ENCODE measurements around the gene GAPDH.

DNA sequence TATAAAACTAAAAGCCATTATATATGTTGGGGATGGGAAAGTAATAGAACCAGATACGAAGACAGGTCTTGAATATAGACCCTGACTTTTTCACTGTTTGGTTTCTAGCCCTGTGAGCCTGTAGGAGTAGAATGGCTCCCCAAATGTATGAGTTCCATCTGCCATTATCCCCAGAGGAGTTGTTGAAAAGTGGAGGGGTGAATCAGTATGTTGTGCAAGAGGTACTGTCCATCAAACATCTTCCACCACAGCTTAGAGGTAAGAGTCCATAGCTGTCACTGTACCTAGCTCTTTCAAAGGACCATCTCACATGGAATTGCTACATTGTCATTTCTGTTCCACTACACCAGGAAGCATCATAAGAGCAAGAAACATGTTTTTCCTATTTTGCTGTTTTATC lies 39.3 kb upstream of the GAPDH start:
- TF ChIP-seq, protein P1, sequence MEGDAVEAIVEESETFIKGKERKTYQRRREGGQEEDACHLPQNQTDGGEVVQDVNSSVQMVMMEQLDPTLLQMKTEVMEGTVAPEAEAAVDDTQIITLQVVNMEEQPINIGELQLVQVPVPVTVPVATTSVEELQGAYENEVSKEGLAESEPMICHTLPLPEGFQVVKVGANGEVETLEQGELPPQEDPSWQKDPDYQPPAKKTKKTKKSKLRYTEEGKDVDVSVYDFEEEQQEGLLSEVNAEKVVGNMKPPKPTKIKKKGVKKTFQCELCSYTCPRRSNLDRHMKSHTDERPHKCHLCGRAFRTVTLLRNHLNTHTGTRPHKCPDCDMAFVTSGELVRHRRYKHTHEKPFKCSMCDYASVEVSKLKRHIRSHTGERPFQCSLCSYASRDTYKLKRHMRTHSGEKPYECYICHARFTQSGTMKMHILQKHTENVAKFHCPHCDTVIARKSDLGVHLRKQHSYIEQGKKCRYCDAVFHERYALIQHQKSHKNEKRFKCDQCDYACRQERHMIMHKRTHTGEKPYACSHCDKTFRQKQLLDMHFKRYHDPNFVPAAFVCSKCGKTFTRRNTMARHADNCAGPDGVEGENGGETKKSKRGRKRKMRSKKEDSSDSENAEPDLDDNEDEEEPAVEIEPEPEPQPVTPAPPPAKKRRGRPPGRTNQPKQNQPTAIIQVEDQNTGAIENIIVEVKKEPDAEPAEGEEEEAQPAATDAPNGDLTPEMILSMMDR (IDR thresholded peaks at IDR 0.05), result no peak
- TF ChIP-seq ZNF416 (CRISPR knock-in tag; IDR thresholded peaks at IDR 0.05) (no peak), ZNF263 (CRISPR knock-in tag; IDR thresholded peaks at IDR 0.05; ENCODE audit: low read depth) (no peak), NFYB (CRISPR knock-in tag; conservative IDR thresholded peaks at IDR 0.05; ENCODE audit: low read depth) (no peak), NR2C2 (CRISPR knock-in tag; IDR thresholded peaks at IDR 0.05) (no peak), ETV6 (CRISPR knock-in tag; IDR thresholded peaks at IDR 0.05) (no peak)
- TF ChIP-seq, protein P2, sequence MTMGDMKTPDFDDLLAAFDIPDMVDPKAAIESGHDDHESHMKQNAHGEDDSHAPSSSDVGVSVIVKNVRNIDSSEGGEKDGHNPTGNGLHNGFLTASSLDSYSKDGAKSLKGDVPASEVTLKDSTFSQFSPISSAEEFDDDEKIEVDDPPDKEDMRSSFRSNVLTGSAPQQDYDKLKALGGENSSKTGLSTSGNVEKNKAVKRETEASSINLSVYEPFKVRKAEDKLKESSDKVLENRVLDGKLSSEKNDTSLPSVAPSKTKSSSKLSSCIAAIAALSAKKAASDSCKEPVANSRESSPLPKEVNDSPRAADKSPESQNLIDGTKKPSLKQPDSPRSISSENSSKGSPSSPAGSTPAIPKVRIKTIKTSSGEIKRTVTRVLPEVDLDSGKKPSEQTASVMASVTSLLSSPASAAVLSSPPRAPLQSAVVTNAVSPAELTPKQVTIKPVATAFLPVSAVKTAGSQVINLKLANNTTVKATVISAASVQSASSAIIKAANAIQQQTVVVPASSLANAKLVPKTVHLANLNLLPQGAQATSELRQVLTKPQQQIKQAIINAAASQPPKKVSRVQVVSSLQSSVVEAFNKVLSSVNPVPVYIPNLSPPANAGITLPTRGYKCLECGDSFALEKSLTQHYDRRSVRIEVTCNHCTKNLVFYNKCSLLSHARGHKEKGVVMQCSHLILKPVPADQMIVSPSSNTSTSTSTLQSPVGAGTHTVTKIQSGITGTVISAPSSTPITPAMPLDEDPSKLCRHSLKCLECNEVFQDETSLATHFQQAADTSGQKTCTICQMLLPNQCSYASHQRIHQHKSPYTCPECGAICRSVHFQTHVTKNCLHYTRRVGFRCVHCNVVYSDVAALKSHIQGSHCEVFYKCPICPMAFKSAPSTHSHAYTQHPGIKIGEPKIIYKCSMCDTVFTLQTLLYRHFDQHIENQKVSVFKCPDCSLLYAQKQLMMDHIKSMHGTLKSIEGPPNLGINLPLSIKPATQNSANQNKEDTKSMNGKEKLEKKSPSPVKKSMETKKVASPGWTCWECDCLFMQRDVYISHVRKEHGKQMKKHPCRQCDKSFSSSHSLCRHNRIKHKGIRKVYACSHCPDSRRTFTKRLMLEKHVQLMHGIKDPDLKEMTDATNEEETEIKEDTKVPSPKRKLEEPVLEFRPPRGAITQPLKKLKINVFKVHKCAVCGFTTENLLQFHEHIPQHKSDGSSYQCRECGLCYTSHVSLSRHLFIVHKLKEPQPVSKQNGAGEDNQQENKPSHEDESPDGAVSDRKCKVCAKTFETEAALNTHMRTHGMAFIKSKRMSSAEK (CRISPR knock-in tag; IDR thresholded peaks at IDR 0.05; ENCODE audit: borderline replicate concordance), result no peak
- TF ChIP-seq, protein P3, sequence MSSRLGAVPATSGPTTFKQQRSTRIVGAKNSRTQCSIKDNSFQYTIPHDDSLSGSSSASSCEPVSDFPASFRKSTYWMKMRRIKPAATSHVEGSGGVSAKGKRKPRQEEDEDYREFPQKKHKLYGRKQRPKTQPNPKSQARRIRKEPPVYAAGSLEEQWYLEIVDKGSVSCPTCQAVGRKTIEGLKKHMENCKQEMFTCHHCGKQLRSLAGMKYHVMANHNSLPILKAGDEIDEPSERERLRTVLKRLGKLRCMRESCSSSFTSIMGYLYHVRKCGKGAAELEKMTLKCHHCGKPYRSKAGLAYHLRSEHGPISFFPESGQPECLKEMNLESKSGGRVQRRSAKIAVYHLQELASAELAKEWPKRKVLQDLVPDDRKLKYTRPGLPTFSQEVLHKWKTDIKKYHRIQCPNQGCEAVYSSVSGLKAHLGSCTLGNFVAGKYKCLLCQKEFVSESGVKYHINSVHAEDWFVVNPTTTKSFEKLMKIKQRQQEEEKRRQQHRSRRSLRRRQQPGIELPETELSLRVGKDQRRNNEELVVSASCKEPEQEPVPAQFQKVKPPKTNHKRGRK (CRISPR knock-in tag; IDR thresholded peaks at IDR 0.05; ENCODE audit: borderline replicate concordance), result no peak
- TF ChIP-seq, protein P4, sequence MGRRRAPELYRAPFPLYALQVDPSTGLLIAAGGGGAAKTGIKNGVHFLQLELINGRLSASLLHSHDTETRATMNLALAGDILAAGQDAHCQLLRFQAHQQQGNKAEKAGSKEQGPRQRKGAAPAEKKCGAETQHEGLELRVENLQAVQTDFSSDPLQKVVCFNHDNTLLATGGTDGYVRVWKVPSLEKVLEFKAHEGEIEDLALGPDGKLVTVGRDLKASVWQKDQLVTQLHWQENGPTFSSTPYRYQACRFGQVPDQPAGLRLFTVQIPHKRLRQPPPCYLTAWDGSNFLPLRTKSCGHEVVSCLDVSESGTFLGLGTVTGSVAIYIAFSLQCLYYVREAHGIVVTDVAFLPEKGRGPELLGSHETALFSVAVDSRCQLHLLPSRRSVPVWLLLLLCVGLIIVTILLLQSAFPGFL (CRISPR knock-in tag; IDR thresholded peaks at IDR 0.05; ENCODE audit: borderline replicate concordance), result no peak
- TF ChIP-seq, protein P5, sequence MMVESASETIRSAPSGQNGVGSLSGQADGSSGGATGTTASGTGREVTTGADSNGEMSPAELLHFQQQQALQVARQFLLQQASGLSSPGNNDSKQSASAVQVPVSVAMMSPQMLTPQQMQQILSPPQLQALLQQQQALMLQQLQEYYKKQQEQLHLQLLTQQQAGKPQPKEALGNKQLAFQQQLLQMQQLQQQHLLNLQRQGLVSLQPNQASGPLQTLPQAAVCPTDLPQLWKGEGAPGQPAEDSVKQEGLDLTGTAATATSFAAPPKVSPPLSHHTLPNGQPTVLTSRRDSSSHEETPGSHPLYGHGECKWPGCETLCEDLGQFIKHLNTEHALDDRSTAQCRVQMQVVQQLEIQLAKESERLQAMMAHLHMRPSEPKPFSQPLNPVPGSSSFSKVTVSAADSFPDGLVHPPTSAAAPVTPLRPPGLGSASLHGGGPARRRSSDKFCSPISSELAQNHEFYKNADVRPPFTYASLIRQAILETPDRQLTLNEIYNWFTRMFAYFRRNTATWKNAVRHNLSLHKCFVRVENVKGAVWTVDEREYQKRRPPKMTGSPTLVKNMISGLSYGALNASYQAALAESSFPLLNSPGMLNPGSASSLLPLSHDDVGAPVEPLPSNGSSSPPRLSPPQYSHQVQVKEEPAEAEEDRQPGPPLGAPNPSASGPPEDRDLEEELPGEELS (CRISPR knock-in tag; IDR thresholded peaks at IDR 0.05), result no peak
